Hepatocyte (in vitro differentiated cells): ENCODE measurements around the gene COL5A1.

Experiments
- EZH2 ChIP-seq: fragments of 200-600 bp; sonication (generic); IDR thresholded peaks from 2 replicates; pipeline ENCODE4 v1.6.1; 2016; ENCODE audit warnings: antibody characterized with exemption, mild to moderate bottlenecking, borderline replicate concordance
- EZH2phosphoT487 ChIP-seq: fragments of 200-600 bp; sonication (generic); IDR thresholded peaks from one replicate; pipeline ENCODE4 v1.6.1; 2018; ENCODE audit warnings: antibody characterized with exemption, mild to moderate bottlenecking, low read depth, moderate library complexity; ENCODE audit not compliant: unreplicated experiment, severe bottlenecking
- TF ChIP-seq, protein P1 (sequence below): fragments of 200-600 bp; sonication (generic); IDR thresholded peaks from 2 replicates; pipeline ENCODE4 v1.5.1; 2016; ENCODE audit warnings: antibody characterized with exemption, mild to moderate bottlenecking; ENCODE audit not compliant: poor library complexity

GRCh38 chr9:134807716-134808446, 166.3 kb downstream of the COL5A1 start:
- TF ChIP-seq, protein P1, sequence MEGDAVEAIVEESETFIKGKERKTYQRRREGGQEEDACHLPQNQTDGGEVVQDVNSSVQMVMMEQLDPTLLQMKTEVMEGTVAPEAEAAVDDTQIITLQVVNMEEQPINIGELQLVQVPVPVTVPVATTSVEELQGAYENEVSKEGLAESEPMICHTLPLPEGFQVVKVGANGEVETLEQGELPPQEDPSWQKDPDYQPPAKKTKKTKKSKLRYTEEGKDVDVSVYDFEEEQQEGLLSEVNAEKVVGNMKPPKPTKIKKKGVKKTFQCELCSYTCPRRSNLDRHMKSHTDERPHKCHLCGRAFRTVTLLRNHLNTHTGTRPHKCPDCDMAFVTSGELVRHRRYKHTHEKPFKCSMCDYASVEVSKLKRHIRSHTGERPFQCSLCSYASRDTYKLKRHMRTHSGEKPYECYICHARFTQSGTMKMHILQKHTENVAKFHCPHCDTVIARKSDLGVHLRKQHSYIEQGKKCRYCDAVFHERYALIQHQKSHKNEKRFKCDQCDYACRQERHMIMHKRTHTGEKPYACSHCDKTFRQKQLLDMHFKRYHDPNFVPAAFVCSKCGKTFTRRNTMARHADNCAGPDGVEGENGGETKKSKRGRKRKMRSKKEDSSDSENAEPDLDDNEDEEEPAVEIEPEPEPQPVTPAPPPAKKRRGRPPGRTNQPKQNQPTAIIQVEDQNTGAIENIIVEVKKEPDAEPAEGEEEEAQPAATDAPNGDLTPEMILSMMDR: no peak
- TF ChIP-seq EZH2: no peak
- TF ChIP-seq EZH2phosphoT487: no peak
